A549 (cell line): ENCODE results near the gene MAMDC4. TPM values are rescaled to one million over a fixed set of nuclear protein-coding genes. Genes with fewer than 3 reads are reported as not detected.

Experiments
- ATAC-seq, 2 experiments: fragments of 200-7000 bp in 1 of 2; fragments of >200 bp in 1 of 2; cut with Nextera tagmentation in 1 of 2; cut with Tn5 transposase in 1 of 2; 3 replicates each; pipeline versions ENCODE4 v1.8.0 to v1.9.1; 2018 to 2020; ENCODE audit warnings: mild to moderate bottlenecking in 1 of 2, moderate library complexity in 1 of 2
- CTCF ChIA-PET: fragments of 300-600 bp; sonication (Branson Sonifier 250); formaldehyde crosslinking; extraction: SDS; loops from one replicate; lab custom pipeline; 2021; ENCODE audit warnings: antibody characterized with exemption, inconsistent platforms; lab: Yijun Ruan, JAX
- POLR2A ChIA-PET: fragments of 350-600 bp; formaldehyde crosslinking; extraction: SDS; loops from one replicate; lab custom pipeline; 2021; ENCODE audit warnings: antibody characterized with exemption, inconsistent platforms; lab: Yijun Ruan, JAX
- DNase-seq, 2 experiments: peaks; one replicate each; pipeline versions ENCODE4 v3.0.0 to v3.0.0-alpha.2; 2011 to 2016; ENCODE audit warnings: low read depth in 1 of 2, low spot score in 1 of 2
- FAIRE-seq: peaks from 2 replicates; lab custom pipeline; 2011; peaks lifted over from hg19 to GRCh38; lab: Jason Lieb, UNC
- H3K27ac ChIP-seq, 2 experiments: fragments of >200 bp; sonication (Bioruptor Twin); formaldehyde crosslinking; 3 replicates each; pipeline ENCODE4 v1.5.1; 2016 to 2017
- H3K4me1 ChIP-seq: fragments of >200 bp; sonication (Bioruptor Twin); formaldehyde crosslinking; 3 replicates; pipeline ENCODE4 v1.6.1; 2016
- H3K4me2 ChIP-seq: fragments of >200 bp; sonication (Bioruptor Twin); formaldehyde crosslinking; 3 replicates; pipeline ENCODE4 v1.6.1; 2016
- H3K4me3 ChIP-seq: fragments of >200 bp; sonication (Bioruptor Twin); formaldehyde crosslinking; 3 replicates; pipeline ENCODE4 v1.5.1; 2016
- H3K9me3 ChIP-seq: fragments of >200 bp; sonication (Bioruptor Twin); formaldehyde crosslinking; 3 replicates; pipeline ENCODE4 v1.6.1; 2016
- EP300 ChIP-seq, 2 experiments: fragments of >200 bp; sonication (Bioruptor Twin); formaldehyde crosslinking; IDR thresholded peaks; 2 replicates in 1 of 2; 3 replicates in 1 of 2; pipeline ENCODE4 v1.6.1; 2016 to 2017
- ESRRA ChIP-seq: fragments of 150-350 bp; IDR thresholded peaks from 2 replicates; pipeline ENCODE4 v1.6.1; 2014; ENCODE audit warnings: mild to moderate bottlenecking, low read length, borderline replicate concordance
- FOSB ChIP-seq: fragments of 250-450 bp; sonication (Bioruptor Pico); IDR thresholded peaks from 2 replicates; pipeline ENCODE4 v1.5.0; 2020; ENCODE audit warnings: mild to moderate bottlenecking, moderate library complexity
- GATA3 ChIP-seq: IDR thresholded peaks from 2 replicates; pipeline ENCODE4 v1.6.1; 2012; ENCODE audit warnings: borderline replicate concordance
- HES2 ChIP-seq: fragments of >200 bp; sonication (Bioruptor Twin); formaldehyde crosslinking; IDR thresholded peaks from 2 replicates; pipeline ENCODE4 v1.6.1; 2016
- HMGXB4 ChIP-seq: fragments of 250-450 bp; sonication (Bioruptor Pico); IDR thresholded peaks from 2 replicates; pipeline ENCODE4 v1.5.0; 2021; ENCODE audit warnings: mild to moderate bottlenecking, moderate library complexity, borderline replicate concordance
- HOXB5 ChIP-seq: fragments of 250-450 bp; sonication (Bioruptor Pico); IDR thresholded peaks from 2 replicates; pipeline ENCODE4 v1.5.0; 2020; ENCODE audit warnings: mild to moderate bottlenecking, moderate library complexity
- JUNB ChIP-seq: fragments of >200 bp; sonication (Bioruptor Twin); formaldehyde crosslinking; IDR thresholded peaks from 2 replicates; pipeline ENCODE4 v1.6.1; 2016
- MAFK ChIP-seq: fragments of 450-650 bp; IDR thresholded peaks from 2 replicates; pipeline ENCODE4 v1.6.1; 2014; ENCODE audit not compliant: partially characterized antibody
- NFE2L2 ChIP-seq: fragments of 150-350 bp; conservative IDR thresholded peaks from 2 replicates; pipeline ENCODE4 v1.6.1; 2014; ENCODE audit warnings: low read length
- PHF8 ChIP-seq: fragments of 200-600 bp; sonication (generic); IDR thresholded peaks from 2 replicates; pipeline ENCODE4 v1.6.1; 2016; ENCODE audit warnings: low read depth, mild to moderate bottlenecking, antibody characterized with exemption, moderate library complexity, borderline replicate concordance
- POLR2A ChIP-seq: IDR thresholded peaks from 2 replicates; pipeline ENCODE4 v1.6.1; 2012; ENCODE audit warnings: mild to moderate bottlenecking, low read length
- RARB ChIP-seq: fragments of 250-450 bp; sonication (Bioruptor Pico); IDR thresholded peaks from 2 replicates; pipeline ENCODE4 v1.8.0; 2021; ENCODE audit warnings: mild to moderate bottlenecking, moderate library complexity
- RFX5 ChIP-seq: fragments of 450-650 bp; IDR thresholded peaks from 2 replicates; pipeline ENCODE4 v1.7.1; 2014; ENCODE audit warnings: antibody characterized with exemption, mild to moderate bottlenecking, moderate library complexity
- RNF2 ChIP-seq: fragments of 200-600 bp; sonication (generic); IDR thresholded peaks from 2 replicates; pipeline ENCODE4 v1.6.1; 2016; ENCODE audit warnings: low read depth, mild to moderate bottlenecking, antibody characterized with exemption, moderate library complexity, borderline replicate concordance
- TFCP2L1 ChIP-seq: fragments of 250-450 bp; sonication (Bioruptor Pico); IDR thresholded peaks from 2 replicates; pipeline ENCODE4 v1.5.0; 2021; ENCODE audit warnings: mild to moderate bottlenecking
- USF2 ChIP-seq: fragments of 450-650 bp; IDR thresholded peaks from 2 replicates; pipeline ENCODE4 v1.6.1; 2014; ENCODE audit warnings: antibody characterized with exemption
- ZFP36 ChIP-seq: fragments of 450-650 bp; IDR thresholded peaks from 2 replicates; pipeline ENCODE4 v1.6.1; 2014; ENCODE audit warnings: borderline replicate concordance; ENCODE audit not compliant: partially characterized antibody
- WGBS: methylation state at CpG from one replicate; pipeline ENCODE4 v1.1.6; 2017; ENCODE audit errors: missing lambda C conversion rate; 5-methylcytosine and 5-hydroxymethylcytosine counted together
- polyA plus RNA-seq, 4 experiments: library from polyadenylated mRNA; depleted of rRNA in 3 of 4; stranded (reverse); fragments of >200 nt; fragmentation: RNase III in 1 of 4; extraction: RNeasy Plus Mini Kit Qiagen cat#74134 plus additional on column Dnase treatment in 1 of 4; gene quantifications; 2 replicates in 3 of 4; 3 replicates in 1 of 4; pipeline ENCODE4 v1.2.3, GENCODE V29; 2011 to 2017
- TF ChIP-seq, protein P1 (sequence below): fragments of >200 bp; sonication (Bioruptor Twin); formaldehyde crosslinking; IDR thresholded peaks from 3 replicates; pipeline ENCODE4 v1.6.1; 2016

MAMDC4 gene
- polyA plus RNA-seq, 2 of the 4 experiments (the other 2 are of a cell fraction) = 1.3 to 7.3 TPM

DNA sequence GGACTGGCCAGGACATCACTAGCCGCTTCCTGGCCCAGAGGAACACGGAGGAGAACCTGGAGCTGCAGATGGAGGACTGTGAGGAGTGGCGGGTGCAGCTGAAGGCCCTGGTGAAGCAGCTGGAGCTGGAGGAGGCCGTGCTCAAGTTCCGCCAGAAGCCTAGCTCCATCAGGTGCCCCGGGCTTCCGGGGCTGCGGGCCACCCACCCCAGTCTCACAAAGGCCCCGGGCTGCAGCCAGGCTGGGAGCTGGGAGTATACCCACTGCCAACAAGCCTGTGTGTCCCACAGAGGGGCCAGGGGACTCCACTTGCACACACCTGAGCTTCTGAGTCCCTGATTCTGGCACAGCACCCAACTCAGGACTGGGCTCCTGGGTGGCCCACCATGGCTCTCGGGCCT, 46.1 kb upstream of the MAMDC4 start:
- DNase-seq (no peak), ATAC-seq (no peak), FAIRE-seq (no peak)
- Histone ChIP-seq H3K4me2 (no peak overlapping the region), H3K9me3 (no peaks in the 10 kb centered on the region), H3K27ac (no peak overlapping the region; a peak in 1 of 6 replicates), H3K4me1 (peaks cover 28% of the 10 kb centered on the region), H3K4me3 (no peak overlapping the region)
- TF ChIP-seq RNF2 (no peak), GATA3 (no peak), PHF8 (no peak), RARB (no peak), ESRRA (no peak), EP300 (IDR thresholded peaks at IDR 0.05) (no peak), HMGXB4 (no peak), JUNB (no peak), HES2 (no peak), USF2 (no peak), NFE2L2 (no peak)
- ChIA-PET CTCF (interaction anchor here (0.6 to 9.9 kb wide), 11 partner anchors 9 to 430 kb away, joined by 3 to 110 read pairs (median 3); partner anchors contain the start of genes AJM1 and TMEM141), POLR2A (interaction anchor here (0.9 kb wide), 1 partner anchor 79 kb away, joined by 3 read pairs; no protein-coding TSS in a partner anchor)
- 94% methylated on average over 9 of the region's 10 CpGs for WGBS

GRCh38 chr9:136806631-136807201, 45.4 kb upstream of the MAMDC4 start:
- WGBS = 89% methylated on average over 25 of the region's 25 CpGs
- DNase-seq = no peak
- peak in 1 of 2 experiments; percentile 17; a peak in 3 of 6 replicates for ATAC-seq
- TF ChIP-seq NFE2L2 = no peak
- no peak for TF ChIP-seq HMGXB4
- TF ChIP-seq, protein P1, sequence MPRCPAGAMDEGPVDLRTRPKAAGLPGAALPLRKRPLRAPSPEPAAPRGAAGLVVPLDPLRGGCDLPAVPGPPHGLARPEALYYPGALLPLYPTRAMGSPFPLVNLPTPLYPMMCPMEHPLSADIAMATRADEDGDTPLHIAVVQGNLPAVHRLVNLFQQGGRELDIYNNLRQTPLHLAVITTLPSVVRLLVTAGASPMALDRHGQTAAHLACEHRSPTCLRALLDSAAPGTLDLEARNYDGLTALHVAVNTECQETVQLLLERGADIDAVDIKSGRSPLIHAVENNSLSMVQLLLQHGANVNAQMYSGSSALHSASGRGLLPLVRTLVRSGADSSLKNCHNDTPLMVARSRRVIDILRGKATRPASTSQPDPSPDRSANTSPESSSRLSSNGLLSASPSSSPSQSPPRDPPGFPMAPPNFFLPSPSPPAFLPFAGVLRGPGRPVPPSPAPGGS = no peak
- no peak for TF ChIP-seq PHF8
- peak overlapping the region; percentile 88 for H3K4me3 ChIP-seq
- no peaks in the 10 kb centered on the region for H3K9me3 ChIP-seq
- peak overlapping the region; percentile 95 to 98 for H3K27ac ChIP-seq
- no peak for FAIRE-seq
- H3K4me1 ChIP-seq = peaks cover 24% of the 10 kb centered on the region
- H3K4me2 ChIP-seq = peak overlapping the region; percentile 85
- POLR2A ChIA-PET = interaction anchor here (0.9 to 1.8 kb wide), 6 partner anchors 10 to 80 kb away, joined by 3 to 13 read pairs (median 4); no protein-coding TSS in a partner anchor
- CTCF ChIA-PET = interaction anchor here (0.6 to 9.9 kb wide), 13 partner anchors 12 to 430 kb away, joined by 3 to 110 read pairs (median 4); partner anchors contain the start of genes AJM1, RNF224 and TMEM141

GRCh38 chr9:136807281-136808074, 44.7 kb upstream of the MAMDC4 start, which contains the start of gene RABL6:
Gene RABL6, plus strand, starts transcription at chr9:136807948. Its CDS starts 249 bp downstream, at chr9:136808197.
- peak within 1 kb of the TSS; percentile 95 to 98 for H3K27ac ChIP-seq
- POLR2A ChIA-PET = interaction anchor here (0.6 to 1.8 kb wide), 9 partner anchors 9 to 81 kb away, joined by 3 to 13 read pairs (median 3); partner anchors contain the start of gene TRAF2
- no peaks in the 10 kb centered on the region for H3K9me3 ChIP-seq
- 3% methylated on average over 56 of the region's 96 CpGs for WGBS
- H3K4me3 ChIP-seq = peak within 1 kb of the TSS; percentile 88
- FAIRE-seq = no peak
- peaks cover 24% of the 10 kb centered on the region for H3K4me1 ChIP-seq
- ATAC-seq = peak; percentile 80 to 83
- H3K4me2 ChIP-seq = peak within 1 kb of the TSS; percentile 98
- CTCF ChIA-PET = interaction anchor here (0.6 to 9.9 kb wide), 15 partner anchors 9 to 429 kb away, joined by 3 to 110 read pairs (median 4); partner anchors contain the start of genes AJM1, NPDC1, RNF224 and TMEM141
- DNase-seq = peak; percentile 69 to 91
- TF ChIP-seq POLR2A (peak; percentile 92), HMGXB4 (no peak), MAFK (no peak), RFX5 (no peak), HOXB5 (CRISPR knock-in tag) (no peak), ZFP36 (no peak), USF2 (no peak), JUNB (no peak), FOSB (no peak), TFCP2L1 (CRISPR knock-in tag) (no peak)
- TF ChIP-seq, protein P1 = peak; percentile 84
